Central memory CD4-positive, alpha-beta T cell (primary cell): ENCODE measurements around the gene DISC1.
A peak's percentile ranks its signal among the peaks of the same experiment; 100 is the strongest.
"Not testable (repeated sequence)": the region's sequence is repeated elsewhere in the genome, so short reads cannot be mapped to it uniquely, and the experiment has no call there.

ENCODE experiments used
- DNase-seq: peaks from one replicate; pipeline ENCODE4 v3.0.0; 2022

The DISC1 gene

DNA sequence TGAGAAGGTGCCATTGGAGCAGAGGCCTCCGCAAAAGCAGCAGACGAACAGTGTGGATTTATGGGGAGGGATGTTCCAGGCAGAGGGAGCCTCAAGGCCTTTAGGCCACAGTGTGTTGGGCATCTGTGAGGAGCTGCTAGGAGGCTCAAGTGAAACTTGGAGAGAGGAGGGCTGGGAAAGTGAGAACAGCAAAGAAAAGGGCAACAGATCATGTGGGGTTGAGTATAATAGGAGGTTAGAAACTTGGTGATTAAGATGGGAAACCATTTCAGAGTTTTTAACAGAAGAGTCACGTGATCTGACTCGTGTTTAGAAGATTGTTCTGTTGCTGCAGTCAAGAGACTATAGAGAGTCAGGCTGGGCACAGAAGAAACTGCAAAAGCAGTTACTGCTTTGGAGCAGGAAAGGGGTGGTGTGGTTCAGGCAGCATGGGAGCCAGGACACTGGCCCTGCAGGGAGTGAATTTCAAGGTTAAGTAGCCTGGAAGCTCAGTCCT, 277.0 kb downstream of the DISC1 start:
- DNase-seq: no peak

DNA sequence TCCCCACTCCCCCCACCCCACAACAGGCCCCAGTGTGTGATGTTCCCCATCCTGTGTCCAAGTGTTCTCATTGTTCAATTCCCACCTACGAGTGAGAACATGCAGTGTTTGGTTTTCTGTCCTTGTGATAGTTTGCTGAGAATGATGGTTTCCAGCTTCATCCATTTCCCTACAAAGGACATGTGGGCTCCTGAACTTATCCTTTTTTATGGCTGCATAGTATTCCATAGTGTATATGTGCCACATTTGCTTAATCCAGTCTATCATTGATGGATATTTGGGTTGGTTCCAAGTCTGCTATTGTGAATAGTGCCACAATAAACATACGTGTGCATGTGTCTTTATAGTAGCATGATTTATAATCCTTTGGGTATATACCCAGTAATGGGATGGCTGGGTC, 280.7 kb downstream of the DISC1 start:
- DNase-seq: not testable (repeated sequence)

DNA sequence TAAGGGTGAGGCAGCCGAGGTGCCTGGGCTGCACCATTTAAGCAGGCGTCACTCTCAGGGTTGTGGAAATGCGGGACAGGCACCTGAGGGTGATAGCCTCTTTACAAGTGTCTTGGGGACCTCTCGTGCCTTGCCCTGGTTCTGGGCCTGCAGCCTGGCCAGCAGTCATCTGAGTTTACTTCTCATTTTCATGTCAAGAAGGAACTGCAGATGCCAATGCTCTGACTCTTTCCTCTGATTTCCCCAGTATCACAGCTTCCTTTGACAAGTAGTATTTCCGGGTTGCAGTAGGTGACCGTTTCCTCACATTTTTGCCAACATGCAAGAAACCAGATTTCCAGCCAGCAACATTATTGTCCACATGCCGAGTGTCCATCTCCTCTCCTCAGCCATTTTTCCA, 286.9 kb downstream of the DISC1 start:
- no peak for DNase-seq

DNA sequence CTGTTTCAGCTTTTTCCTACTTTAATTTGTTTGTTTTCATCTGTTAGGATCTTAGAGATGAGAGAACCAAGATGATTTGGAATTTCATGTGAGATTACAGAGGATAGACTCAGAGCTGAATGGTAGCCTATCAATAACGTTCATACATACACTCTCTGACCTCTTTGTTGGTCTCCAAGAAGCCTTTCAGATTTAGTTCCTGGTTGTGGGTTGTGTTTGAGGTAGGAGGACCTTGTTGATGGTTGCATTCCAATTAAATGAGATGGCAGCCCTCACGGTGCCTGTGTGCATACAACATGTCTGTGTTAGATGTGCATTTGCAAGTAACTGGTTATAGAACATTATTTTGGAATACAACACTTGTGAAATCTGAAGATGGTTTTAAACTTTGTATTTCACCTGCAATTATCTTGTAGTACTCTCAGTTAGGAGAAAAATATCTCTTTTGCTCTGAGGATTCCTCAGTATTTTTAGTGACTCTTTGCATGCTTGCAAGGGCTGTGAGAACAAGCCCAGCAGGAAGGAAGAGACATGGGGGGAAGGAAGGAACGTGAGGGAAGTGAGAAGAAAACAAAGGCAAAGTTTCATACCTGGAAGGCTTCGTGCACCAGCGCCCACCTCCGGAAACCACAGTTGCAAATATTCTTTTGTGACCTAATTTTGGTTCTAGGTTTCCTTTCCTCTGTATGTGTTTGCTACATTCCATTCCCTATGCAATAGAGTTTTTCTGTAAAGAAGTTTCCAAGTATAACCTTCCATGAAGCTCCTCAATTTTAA, 291.8 kb downstream of the DISC1 start:
- peak; percentile 45 for DNase-seq

DNA sequence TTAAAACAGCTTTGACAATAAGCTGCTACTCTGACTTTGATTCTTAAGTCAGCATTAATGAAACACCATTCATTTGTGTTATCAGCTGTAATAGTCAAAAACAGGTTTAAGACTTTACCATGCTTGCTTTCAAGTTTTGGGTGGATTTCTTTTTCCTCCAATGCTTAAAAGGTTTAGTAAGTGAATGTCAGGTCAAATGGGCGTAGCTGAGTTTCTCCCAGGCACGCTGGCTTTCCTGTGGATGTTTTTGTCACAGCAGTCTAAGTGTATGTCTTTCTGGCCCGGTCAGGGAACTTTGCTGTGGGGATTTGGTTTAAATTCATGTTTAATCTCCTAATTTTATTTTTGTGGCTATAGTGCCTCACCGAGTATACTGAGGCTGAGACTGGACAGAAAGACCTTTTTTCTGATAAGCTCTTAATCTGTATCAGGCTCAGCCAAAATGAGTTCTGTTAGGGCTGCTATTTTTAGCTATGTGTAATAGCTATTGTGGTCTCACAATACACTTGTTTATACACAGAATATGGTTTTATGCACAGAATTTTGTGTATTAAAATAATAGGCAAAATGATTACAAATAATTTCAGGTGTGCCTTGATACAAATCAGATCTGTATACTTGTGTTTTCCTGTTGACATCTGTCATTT, 292.8 kb downstream of the DISC1 start:
- no peak for DNase-seq

DNA sequence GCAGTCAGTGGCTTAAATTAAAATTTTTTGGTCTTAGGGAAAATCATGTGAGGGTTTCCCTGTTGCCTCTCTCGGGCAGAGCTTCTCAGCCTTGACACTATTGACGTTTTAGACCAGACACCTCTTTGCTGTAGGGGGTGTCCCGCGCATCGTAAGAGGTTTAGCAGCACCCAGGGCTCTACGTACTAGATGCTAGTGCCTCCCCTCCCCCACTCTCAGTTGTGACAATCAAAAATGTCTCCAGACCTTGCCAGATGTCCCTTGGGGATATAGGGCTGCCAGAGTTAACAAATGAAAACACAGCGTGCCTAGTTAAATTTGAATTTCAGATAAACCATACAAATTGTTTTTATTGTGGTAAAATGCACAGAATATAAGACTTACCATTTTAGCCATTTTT, 293.3 kb downstream of the DISC1 start:
- peak; percentile 25 for DNase-seq

DNA sequence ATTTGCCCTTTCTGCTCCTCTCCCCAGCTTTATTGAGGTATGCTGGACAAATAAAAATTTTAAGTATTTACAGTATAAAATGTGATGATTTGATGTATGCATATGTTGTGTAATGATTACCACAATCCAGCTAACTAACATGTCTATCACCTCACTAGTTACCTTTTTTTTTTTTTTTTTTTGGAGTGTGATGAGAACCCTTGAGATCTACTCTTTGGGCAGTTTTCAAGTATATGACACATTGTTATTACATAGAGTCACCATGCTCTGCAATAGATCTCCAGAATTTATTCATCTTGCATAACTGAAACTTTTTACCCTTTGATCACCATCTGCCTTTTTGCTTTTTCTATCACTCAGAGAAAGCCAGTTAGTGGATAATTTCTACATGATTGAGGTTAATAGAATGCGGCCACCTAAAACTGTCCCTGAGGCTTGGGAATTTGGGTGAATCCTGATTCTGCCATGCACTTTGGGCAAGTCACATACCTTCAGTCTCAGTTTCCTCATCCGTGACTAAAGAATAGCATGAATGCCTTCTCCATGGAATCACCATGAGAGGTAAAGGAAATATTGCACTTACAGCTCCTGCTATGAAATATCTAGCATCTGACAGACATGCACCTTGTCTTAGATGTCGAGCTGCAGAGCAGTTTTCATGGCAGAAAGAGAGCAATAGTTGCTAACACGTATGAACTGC, 295.2 kb downstream of the DISC1 start:
- no peak for DNase-seq

DNA sequence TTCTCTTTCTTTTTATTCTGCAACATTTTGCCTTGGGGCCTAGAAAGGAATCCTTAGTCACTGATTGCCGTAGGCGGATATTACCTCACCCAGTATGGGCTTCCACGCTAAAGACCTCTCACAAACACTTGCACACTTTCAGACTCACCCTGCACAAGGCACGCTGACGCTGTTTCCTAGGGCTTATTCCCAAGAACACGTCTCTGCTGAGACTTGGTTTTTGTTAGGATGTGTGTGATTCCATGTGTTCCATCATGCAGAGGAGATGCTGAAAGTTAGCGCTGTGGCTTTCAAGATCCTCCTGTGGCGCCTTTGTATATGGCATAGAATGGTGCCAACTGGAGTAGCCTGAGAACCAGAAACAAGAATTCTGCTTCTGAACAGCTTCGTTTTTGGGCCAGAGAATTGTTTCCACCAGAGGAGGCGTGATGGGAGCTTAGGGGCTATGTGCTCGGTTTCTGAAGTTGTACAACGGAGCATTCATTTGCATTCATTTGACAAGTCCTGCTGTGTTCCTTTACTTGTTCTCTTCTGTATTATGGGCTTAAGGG, 297.0 kb downstream of the DISC1 start:
- no peak for DNase-seq

DNA sequence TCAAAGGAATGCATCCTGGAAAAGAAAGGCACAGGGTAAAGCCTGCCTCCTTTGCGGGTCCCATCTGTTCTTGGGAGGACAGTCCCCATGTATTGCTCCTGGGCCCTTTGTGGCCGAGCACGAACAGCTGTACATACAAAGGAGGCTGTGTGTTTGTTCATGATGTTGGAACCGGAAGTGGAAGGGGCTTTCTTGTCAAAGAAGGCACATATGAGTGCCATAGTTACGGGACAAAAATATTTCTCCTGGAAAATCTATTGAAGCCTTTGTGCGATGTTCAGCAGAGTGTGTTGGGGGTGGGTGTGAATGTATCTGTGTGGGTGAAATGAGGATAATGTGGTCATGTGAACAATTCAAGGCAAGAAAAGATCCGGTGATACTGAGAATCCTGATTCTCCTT, 297.6 kb downstream of the DISC1 start:
- DNase-seq: no peak

DNA sequence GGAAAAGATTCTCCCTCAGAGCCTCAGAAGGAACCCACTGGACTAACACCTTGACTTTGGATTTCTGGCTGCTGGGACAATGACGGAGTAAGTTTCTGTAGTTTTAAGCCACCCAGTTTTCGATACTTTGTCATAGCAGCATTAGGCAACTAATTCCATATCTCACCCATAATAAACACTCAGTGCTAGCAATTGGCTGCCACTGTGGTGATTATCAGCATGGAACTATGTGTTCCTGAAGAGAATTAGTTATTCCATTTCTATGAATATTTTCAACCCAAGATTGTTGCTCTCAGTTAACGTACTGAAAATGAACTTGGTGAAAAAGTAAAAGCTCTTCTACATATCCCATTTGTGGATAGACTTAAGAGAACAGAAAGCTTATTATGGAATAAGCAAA, 299.3 kb downstream of the DISC1 start:
- no peak for DNase-seq

DNA sequence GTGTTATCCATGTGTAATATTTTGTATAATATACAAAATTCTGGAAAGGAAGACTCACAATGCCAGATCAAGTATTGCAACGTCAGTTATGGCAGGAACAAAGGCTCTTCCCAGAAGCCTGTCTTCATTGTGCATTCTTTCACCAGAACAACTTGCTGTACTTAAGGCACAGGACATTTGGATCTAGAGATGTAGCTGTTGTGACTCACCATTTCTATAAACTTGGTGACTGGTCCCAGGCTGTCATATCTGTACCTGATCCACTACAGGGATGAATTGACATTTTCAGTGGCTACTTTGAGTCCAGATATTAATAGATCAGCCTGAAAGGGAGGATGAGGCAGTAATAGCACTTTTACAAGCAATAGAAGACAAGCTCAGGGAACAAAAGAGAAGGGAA, 299.8 kb downstream of the DISC1 start:
- no peak for DNase-seq

DNA sequence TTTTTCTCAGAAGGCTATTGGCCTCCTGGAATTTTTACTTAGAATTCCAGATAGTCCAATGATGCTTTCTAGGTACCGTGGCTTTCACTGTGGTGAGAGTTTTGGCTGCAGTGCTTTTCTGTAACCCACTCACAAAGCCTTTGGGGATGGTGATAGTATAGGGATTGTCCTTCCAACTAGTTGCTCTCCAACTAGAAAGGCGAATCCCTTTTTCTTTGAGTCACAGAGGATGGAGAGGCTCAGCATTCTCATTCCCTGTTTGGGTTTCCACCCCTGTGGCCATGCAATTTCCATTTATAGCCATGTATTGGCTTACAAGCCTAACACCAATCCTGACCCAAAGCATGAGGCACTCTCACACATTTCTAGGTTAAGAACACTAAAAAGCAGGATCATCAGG, 300.3 kb downstream of the DISC1 start:
- DNase-seq: no peak

DNA sequence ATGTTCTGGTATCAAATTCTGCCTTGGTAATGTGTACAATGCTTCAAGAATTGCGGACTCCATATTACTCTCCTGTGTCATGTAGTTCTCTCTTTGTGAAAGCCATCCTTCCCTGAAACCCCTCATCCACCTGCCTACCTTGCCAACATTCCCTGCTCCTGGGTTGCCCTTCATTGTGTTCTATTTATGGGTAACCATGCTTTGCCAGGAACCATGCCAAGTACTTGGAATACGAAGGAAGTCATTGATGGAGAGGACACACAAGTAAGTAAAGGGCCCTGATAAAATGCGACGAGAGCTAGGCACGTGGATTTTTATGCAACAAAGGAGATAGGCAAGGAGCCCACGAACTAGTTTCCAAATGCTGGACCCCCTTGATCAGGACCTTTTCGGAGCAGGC, 300.8 kb downstream of the DISC1 start:
- DNase-seq: no peak

DNA sequence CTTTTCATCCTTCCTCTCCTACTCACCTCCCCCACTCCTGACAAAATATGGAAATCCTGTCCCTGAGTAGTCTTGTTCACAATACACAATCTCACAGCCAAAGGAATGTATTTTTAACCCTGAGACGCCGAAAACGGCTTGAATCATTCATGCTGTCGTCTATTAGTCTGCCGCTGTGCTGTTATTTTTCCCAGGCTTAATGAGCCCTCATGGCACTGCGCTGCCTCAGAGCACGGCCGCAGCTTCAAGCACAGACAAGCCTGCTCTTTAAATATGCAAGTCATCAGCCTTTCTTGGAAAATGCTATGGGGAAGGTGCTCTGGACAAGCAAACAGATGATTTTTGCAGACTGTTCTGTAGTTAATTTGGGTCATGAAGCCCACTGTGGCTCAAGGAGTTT, 302.7 kb downstream of the DISC1 start:
- DNase-seq: no peak

DNA sequence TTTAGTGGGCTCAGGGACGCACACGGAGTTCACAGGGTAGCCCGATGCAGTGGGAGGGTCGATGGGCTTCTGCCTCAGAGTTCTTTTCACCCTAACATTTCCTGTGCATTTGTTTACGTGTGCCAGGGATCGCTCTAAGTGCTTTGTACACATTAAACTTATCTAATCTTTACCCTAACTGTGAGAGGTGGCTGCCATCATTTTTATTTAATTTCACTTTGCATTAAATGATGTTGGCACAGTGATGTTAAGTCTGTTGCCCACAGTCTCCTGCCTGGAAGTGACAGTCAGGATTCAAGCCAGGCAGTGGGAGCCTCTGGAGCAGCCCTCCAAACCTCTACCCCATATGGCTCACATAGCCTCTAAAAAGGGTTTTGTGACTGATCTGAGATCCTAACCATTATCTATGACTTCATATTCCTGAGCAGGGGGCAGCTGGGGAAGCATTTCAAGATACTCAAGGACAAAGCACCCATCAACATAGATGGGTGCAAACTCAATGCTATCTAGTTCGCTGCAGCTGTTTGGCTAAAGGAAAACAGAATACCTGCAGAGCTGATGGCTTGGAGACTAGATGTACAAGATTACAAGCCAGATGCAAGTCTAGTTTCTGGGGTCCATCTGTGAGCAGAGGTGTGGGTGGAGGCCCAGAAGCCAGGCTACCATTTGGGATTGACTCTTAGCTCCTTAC, 303.8 kb downstream of the DISC1 start:
- no peak for DNase-seq

DNA sequence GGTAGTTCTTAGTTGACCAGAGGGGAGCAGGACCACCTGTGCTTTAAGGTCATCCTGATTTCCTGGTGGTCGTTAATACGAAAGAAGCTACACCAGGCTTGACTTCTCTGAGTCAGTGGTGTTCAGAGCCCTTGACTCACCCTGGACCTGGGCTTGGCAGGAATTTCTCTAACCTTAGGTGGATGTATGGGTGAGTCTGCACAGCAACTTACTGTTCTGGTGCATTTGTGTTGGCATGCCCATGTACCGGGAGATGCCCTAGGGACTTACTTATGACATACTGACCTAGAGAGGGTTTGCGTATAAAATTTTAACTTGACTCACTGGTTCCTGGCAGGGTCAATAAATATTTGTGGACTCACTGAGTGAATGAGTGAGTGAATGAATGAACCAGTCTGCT, 304.6 kb downstream of the DISC1 start:
- no peak for DNase-seq

DNA sequence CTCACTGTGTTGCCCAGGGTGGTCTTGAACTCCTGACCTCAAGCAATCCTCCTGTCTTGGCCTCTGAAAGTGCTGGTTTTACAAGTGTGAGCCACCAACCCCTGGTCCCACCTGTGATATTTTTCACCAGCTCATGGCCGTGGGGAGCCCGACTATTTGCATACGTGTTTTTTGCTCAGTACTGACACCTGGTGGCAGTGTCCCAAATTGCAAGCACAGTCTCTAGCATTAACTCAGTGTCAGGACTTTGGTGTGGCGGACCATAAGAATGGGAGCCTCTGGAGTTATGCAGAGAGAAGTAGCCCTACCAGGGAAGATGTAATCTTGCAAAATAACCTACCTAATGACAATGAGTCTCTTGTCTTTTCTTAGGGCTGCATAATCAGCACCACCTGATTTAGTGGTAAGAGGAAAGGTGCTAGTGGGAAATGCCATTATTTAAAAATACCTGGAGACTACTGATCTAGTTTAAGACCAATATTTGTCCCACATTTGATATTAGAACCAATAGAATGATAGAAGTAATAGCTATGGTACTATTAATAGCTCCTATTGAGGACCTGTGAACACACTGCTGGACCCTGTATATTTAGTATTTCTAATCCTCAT, 305.4 kb downstream of the DISC1 start:
- no peak for DNase-seq

DNA sequence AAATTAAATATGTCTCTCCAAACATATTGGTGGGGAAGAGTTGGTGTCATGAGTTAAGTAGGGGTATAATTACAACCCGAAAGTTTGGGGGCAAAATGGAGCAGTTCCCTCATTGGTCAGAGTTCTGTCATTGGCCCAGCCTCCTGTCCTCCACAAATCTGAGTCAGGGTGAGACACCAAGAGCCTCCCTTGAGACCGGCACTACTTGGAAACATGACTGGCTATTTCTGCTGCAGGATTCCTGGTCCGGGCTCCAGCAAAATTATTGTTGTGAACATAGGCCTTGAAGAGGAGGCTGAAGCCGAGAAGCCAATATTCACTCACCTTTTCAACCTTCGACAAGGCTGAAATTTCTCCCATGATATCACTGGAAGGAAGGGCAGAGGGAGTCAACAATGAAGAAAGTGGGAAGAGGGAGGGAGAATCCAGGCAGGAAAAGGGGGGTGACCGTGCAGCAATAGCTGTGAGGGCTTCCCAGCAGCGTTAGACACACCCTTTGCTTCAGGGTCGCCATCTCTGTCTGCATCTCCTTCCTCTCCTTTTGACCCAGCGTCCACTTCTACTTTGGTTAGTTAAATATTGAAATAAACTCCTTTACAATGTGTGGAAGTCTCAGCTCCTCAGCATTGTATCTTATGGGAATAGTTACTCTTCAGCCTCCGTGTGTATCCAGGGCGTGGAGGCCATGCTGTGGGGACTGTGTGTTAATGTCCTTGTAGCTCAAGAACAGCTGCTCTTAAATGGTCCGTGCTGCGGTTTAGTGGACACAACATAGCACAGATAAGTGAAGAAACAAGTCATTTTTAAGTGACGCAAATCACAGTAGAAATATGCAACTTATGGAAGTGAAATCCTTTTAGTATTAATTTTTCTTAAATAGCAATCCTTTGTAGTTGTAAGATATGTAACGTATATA, 307.4 kb downstream of the DISC1 start:
- no peak for DNase-seq

DNA sequence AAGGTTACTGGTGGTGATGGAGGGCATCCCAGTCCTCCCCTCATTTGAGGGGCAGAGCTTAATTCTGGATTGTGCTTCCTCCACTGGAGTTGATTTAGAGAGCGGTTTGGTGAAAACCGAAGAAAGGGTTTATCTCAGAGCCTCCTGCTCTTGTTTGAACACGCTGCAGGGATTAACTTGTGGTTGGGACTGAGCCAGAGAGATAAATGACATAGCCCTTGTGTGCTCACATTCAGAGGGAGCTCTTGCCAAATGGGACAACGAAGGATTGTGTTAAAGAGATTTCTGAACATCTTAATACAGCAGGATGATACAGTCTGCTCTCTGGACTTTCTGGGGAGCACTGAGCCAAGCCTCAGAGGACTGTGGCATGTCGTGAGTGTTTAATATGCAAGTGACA, 308.2 kb downstream of the DISC1 start:
- no peak for DNase-seq

DNA sequence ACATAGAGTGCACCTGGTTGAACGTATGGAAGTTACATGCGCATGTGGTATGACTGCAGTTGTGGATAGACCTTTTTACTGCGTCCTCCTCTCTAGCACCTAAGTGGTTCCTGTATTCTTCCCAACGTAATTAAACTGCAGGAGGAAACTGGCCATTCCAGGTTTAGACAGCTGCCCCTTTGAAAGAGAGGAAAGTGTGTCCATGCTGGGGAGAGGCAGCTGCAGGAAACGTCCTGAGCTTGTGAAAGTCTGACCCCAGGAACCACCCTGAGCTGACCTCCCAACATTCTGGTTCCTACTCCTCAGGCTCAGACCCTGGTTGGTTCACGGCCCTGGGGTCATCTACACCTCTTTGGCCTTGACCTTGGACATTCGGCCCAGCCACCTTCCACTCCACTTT, 309.3 kb downstream of the DISC1 start:
- no peak for DNase-seq

DNA sequence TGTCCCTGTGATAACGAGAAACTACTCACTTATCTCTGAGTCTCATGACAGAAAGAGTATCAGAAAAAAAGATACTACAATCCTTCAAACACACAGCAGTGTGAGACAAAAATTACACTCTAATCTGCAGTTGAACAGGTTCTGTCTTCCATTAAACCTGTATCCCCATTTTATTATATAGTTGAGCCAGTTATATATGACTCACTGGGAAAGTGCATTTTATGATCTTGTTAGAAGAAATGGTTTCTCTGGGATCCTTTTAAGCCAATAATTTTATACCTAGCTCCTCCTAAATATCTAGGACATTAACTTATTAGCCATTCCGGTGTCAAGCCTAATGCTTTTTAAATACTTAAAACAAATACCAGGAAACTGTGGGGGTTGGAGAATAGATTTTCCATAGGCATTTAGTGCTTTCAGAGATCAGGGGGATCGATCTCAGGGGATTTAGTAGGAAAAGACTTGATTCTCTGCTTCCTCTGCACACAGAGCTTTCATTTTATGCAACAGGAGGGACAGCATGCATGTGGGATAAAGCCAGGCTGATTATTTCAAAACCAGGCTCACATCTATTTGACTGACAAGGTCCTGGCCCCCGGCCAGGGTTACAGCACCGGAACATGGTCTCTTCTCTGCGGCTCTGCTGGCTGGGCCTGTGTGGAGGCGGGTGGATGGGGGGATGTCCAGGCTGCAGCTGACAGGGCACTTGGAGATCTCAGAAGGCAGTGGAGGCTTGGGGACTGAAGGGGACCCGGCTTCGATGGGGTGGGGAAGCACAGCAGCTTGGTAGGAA, 310.6 kb downstream of the DISC1 start:
- no peak for DNase-seq
